NCI-H1105 (cell line): ENCODE results near the gene DR1.

Experiments
- DNase-seq: peaks from one replicate; lab custom pipeline; 2025; lab: John Stamatoyannopoulos, UW

DR1 gene

GRCh38 chr1:93345633-93346420 lies at the start of gene DR1:
Gene DR1, plus strand, starts transcription at chr1:93345907. Its CDS starts 739 bp downstream, at chr1:93346646.
- peak; percentile 86 for DNase-seq

GRCh38 chr1:93296555-93297154 lies 49.1 kb upstream of the DR1 start:
- no peak for DNase-seq

- no peak for DNase-seq
Measured at GRCh38 chr1:93301131-93301530, 44.6 kb upstream of the DR1 start.

- DNase-seq: no peak
Measured at GRCh38 chr1:93302078-93302477, 43.6 kb upstream of the DR1 start.

GRCh38 chr1:93304716-93305138 lies 41.0 kb upstream of the DR1 start:
- DNase-seq: peak; percentile 62

- no peak for DNase-seq
Measured at GRCh38 chr1:93306920-93307319, 38.8 kb upstream of the DR1 start.

- DNase-seq: no peak
Measured at GRCh38 chr1:93313026-93313425, 32.7 kb upstream of the DR1 start.

GRCh38 chr1:93317207-93317606 lies 28.5 kb upstream of the DR1 start:
- DNase-seq: no peak

- DNase-seq: no peak
Measured at GRCh38 chr1:93317943-93318342, 27.8 kb upstream of the DR1 start.

GRCh38 chr1:93321720-93322119 lies 24.0 kb upstream of the DR1 start:
- no peak for DNase-seq

GRCh38 chr1:93322349-93322748 lies 23.4 kb upstream of the DR1 start:
- no peak for DNase-seq

- DNase-seq: no peak
Measured at GRCh38 chr1:93323185-93323820, 22.4 kb upstream of the DR1 start.

GRCh38 chr1:93324486-93325464 lies 20.9 kb upstream of the DR1 start:
- no peak for DNase-seq

GRCh38 chr1:93328809-93329760 lies 16.6 kb upstream of the DR1 start:
- no peak for DNase-seq

GRCh38 chr1:93330196-93330595 lies 15.5 kb upstream of the DR1 start:
- DNase-seq: no peak

GRCh38 chr1:93330617-93331016 lies 15.1 kb upstream of the DR1 start:
- DNase-seq: no peak

- no peak for DNase-seq
Measured at GRCh38 chr1:93331412-93331811, 14.3 kb upstream of the DR1 start.

GRCh38 chr1:93332368-93332767 lies 13.3 kb upstream of the DR1 start:
- DNase-seq: no peak

- DNase-seq: no peak
Measured at GRCh38 chr1:93338387-93339146, 7.1 kb upstream of the DR1 start.

- DNase-seq: no peak
Measured at GRCh38 chr1:93339171-93339697, 6.5 kb upstream of the DR1 start.
